Muscle of back (tissue), 11 donors: ENCODE measurements around the gene DCDC1. TPM values are rescaled to one million over a fixed set of nuclear protein-coding genes. Genes with fewer than 3 reads are reported as not detected.

Experiments used
- DNase-seq, 3 donors: peaks; one replicate each; pipeline versions ENCODE4 v3.0.0 to v3.0.0-alpha.2; 2013
- polyA plus RNA-seq, 10 donors: library from polyadenylated mRNA; unstranded; fragments of 120-200 nt; gene quantifications; one replicate each; pipeline ENCODE4 v1.2.1, GENCODE V29; 2013; ENCODE audit not compliant: insufficient read length in 10 of 10

The DCDC1 gene
- polyA plus RNA-seq, 10 donors, result 0.07 to 0.47 (median 0.36) TPM

- DNase-seq, result no peak
Observed at GRCh38 chr11:31109446-31109845, 260.1 kb downstream of the DCDC1 start.

GRCh38 chr11:31107649-31108048 lies 261.9 kb downstream of the DCDC1 start:
- DNase-seq, result no peak

GRCh38 chr11:31106968-31107576 lies 262.5 kb downstream of the DCDC1 start:
- DNase-seq, result peak; percentile 12 to 56 (median 17)

GRCh38 chr11:31106326-31106725 lies 263.2 kb downstream of the DCDC1 start:
- DNase-seq, result no peak

- DNase-seq, result no peak
Observed at GRCh38 chr11:31102875-31103274, 266.7 kb downstream of the DCDC1 start.

GRCh38 chr11:31102316-31102715 lies 267.2 kb downstream of the DCDC1 start:
- no peak for DNase-seq

GRCh38 chr11:31096191-31096805 lies 273.2 kb downstream of the DCDC1 start:
- no peak for DNase-seq

GRCh38 chr11:31092638-31093037 lies 276.9 kb downstream of the DCDC1 start:
- no peak for DNase-seq

- DNase-seq, result no peak
Observed at GRCh38 chr11:31089117-31089516, 280.4 kb downstream of the DCDC1 start.

GRCh38 chr11:31069447-31070205 lies 299.9 kb downstream of the DCDC1 start:
- DNase-seq, result no peak

- DNase-seq, result no peak
Observed at GRCh38 chr11:31060880-31061279, 308.7 kb downstream of the DCDC1 start.

- DNase-seq, result no peak
Observed at GRCh38 chr11:31059529-31059928, 310.0 kb downstream of the DCDC1 start.

- no peak for DNase-seq
Observed at GRCh38 chr11:31050061-31050765, 319.3 kb downstream of the DCDC1 start.

GRCh38 chr11:31045335-31045734 lies 324.2 kb downstream of the DCDC1 start:
- peak in 1 of 3 donors; percentile 9 for DNase-seq

- no peak for DNase-seq
Observed at GRCh38 chr11:31030138-31030792, 339.3 kb downstream of the DCDC1 start.

GRCh38 chr11:31026315-31026714 lies 343.2 kb downstream of the DCDC1 start:
- DNase-seq, result no peak

- no peak for DNase-seq
Observed at GRCh38 chr11:31022080-31022479, 347.5 kb downstream of the DCDC1 start.

- DNase-seq, result no peak
Observed at GRCh38 chr11:31019786-31020185, 349.8 kb downstream of the DCDC1 start.

- no peak for DNase-seq
Observed at GRCh38 chr11:31005202-31005601, 364.3 kb downstream of the DCDC1 start.

GRCh38 chr11:31001427-31001826 lies 368.1 kb downstream of the DCDC1 start:
- no peak for DNase-seq

GRCh38 chr11:31000381-31000780 lies 369.2 kb downstream of the DCDC1 start:
- no peak for DNase-seq

GRCh38 chr11:30992513-30992849 lies 377.1 kb downstream of the DCDC1 start:
- no peak for DNase-seq
